Ascending aorta (tissue), 2 donors: Measurements from ENCODE around the gene HNRNPAB. TPM values are rescaled to one million over a fixed set of nuclear protein-coding genes. Genes with fewer than 3 reads are reported as not detected.

Experiments used
- DNase-seq, 2 donors: peaks; one replicate each; pipeline ENCODE4 v3.0.0-alpha.2; 2019; ENCODE audit warnings: low spot score in 2 of 2
- H3K27ac ChIP-seq, 2 donors: fragments of 200-600 bp; sonication (generic); one replicate each; pipeline ENCODE4 v1.5.1; 2016 to 2017; ENCODE audit warnings: mild to moderate bottlenecking in 1 of 2
- H3K27me3 ChIP-seq: fragments of 200-600 bp; sonication (generic); one replicate; pipeline ENCODE4 v1.5.1; 2017
- H3K36me3 ChIP-seq, 2 donors: fragments of 200-600 bp; sonication (generic); one replicate each; pipeline ENCODE4 v1.5.1; 2016
- H3K4me1 ChIP-seq, 2 donors: fragments of 200-600 bp; sonication (generic); one replicate each; pipeline ENCODE4 v1.5.1; 2016 to 2017; ENCODE audit warnings: mild to moderate bottlenecking in 1 of 2
- H3K4me3 ChIP-seq, 2 donors: fragments of 200-600 bp; sonication (generic); one replicate each; pipeline ENCODE4 v1.5.1; 2016 to 2017; ENCODE audit warnings: mild to moderate bottlenecking in 1 of 2
- H3K9me3 ChIP-seq, 2 donors: fragments of 200-600 bp; sonication (generic); one replicate each; pipeline ENCODE4 v1.5.1; 2016
- intact Hi-C: fragments of 100-400 bp; cut with DNase I; formaldehyde crosslinking; loops from one replicate; pipeline ENCODE4 v1.15.1; 2023
- total RNA-seq: library from RNA; depleted of rRNA; stranded (reverse); fragments of >200 nt; gene quantifications from one replicate; pipeline ENCODE4 v1.1.0, GENCODE V29; 2016
- TF ChIP-seq, protein P1 (sequence below), 3 experiments: fragments of 200-600 bp in 2 of 3; fragments of 450-650 bp in 1 of 3; sonication (generic) in 2 of 3; IDR thresholded peaks; one replicate each; pipeline ENCODE4 v1.5.1; 2016 to 2019; ENCODE audit warnings: antibody characterized with exemption in 3 of 3, mild to moderate bottlenecking in 1 of 3, moderate library complexity in 1 of 3

Gene HNRNPAB
- total RNA-seq, 1 donor from 2014 or later: 99.2 TPM

DNA sequence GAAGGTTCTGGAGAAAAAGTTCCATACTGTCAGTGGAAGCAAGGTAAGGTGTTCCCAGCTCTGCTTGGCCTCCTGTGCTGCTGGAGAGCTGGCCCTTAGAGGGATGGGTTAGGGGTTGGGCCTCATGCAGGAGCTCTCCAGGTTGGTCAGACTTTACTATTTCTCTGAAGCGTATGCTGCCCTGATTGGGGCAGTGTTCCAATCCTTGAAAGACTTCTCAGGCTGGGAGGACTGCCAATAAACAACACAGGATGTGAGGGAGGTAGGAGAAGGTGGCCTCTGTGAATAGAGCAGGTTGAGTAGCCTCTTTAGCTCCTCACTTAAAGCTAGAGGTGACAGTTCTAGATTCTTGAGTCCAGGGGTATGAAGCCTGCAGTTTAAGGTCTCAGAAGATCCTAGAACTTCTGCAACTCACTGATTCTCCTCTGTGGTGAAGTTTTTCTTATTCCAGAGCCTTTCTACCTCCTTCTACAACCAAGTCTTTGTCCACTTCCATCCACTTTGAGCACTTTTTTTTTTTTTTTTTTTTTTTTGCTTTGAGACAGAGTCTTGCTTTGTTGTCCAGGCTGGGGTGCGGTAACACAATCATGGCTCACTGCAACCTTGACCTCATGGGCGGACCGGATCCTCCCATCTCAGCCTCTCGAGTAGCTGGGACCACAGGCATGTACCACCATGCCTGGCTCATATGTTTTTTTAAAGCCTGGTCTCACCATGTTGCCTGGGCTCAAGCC, 3.0 kb downstream of the HNRNPAB start:
- TF ChIP-seq, protein P1, sequence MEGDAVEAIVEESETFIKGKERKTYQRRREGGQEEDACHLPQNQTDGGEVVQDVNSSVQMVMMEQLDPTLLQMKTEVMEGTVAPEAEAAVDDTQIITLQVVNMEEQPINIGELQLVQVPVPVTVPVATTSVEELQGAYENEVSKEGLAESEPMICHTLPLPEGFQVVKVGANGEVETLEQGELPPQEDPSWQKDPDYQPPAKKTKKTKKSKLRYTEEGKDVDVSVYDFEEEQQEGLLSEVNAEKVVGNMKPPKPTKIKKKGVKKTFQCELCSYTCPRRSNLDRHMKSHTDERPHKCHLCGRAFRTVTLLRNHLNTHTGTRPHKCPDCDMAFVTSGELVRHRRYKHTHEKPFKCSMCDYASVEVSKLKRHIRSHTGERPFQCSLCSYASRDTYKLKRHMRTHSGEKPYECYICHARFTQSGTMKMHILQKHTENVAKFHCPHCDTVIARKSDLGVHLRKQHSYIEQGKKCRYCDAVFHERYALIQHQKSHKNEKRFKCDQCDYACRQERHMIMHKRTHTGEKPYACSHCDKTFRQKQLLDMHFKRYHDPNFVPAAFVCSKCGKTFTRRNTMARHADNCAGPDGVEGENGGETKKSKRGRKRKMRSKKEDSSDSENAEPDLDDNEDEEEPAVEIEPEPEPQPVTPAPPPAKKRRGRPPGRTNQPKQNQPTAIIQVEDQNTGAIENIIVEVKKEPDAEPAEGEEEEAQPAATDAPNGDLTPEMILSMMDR (IDR thresholded peaks at IDR 0.05): no peak
- Histone ChIP-seq H3K27ac (no peak overlapping the region), H3K36me3 (peaks cover 56 to 58% of the 10 kb centered on the region in 2 donors), H3K4me1 (peaks cover 8 to 17% of the 10 kb centered on the region in 2 donors), H3K9me3 (no peaks in the 10 kb centered on the region), H3K27me3 (no peaks in the 10 kb centered on the region), H3K4me3 (peak overlapping the region in 1 of 2 donors; percentile 97)
- intact Hi-C loops: loop anchor here (10.0 kb wide), 2 partner anchors 783 to 1867 kb away; partner anchors contain the start of genes GRK6 and RNF130
- peak in 1 of 2 donors; percentile 62 for DNase-seq

DNA sequence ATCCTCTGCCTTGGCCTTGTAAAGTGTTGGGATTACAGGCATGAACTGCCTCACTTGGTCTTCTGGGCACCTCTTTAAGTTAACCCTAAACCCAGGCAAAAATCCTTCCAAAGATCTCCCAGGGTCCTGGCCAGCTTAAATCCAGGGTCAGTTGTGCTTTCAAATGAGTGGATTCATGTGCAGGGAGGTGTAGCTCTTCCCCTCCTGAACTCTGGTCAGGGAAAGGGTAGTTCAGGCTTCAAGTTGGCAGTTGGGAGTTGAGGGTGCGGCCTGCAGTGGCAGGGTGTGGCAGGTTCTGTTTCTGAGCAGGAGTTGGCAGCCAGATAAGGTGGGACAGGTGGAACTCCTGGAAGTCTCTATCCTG, 3.6 kb downstream of the HNRNPAB start:
- TF ChIP-seq, protein P1 (IDR thresholded peaks at IDR 0.05): no peak
- Histone ChIP-seq H3K36me3 (peaks cover 62 to 63% of the 10 kb centered on the region in 2 donors), H3K27ac (no peak overlapping the region), H3K27me3 (no peaks in the 10 kb centered on the region), H3K4me1 (peaks cover 8 to 17% of the 10 kb centered on the region in 2 donors), H3K9me3 (no peaks in the 10 kb centered on the region), H3K4me3 (no peak overlapping the region)
- intact Hi-C loops: loop anchor here (10.0 kb wide), 2 partner anchors 783 to 1867 kb away; partner anchors contain the start of genes GRK6 and RNF130
- DNase-seq: peak in 1 of 2 donors; percentile 44

DNA sequence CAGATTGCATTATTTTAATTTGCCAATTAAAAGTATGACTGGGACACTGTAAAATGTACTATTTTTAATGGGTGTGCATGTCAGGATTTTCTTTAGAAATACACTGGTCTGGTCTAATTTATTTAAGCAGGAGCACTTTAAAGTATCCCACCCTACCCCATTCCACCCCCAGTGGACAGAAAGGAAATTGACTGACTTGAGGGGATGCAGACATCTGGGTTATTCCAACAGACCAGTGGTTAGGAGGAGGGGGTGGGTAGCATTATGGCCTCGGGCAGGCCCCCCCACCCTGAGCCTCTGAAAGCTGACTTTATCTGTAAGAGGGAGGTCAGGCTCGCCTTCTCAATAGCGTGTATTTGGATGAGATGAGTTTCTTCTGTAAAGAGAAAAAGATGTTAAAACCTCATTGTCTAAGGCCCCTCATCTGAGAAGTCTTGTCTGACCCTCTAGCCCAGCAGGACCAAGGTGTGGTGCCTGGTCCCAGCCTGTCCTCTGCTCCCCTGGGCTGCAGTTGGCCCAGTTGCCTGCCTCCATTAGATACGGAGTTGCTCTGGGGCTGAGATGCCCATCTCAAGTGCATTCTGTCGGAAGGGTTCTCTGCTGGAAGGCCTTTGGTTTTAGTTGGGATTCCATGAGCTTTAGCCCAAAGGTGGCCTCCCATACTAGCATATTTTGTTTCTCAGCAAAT, 4.4 kb downstream of the HNRNPAB start:
- TF ChIP-seq, protein P1 (IDR thresholded peaks at IDR 0.05): no peak
- no peak overlapping the region for H3K4me3 ChIP-seq
- H3K27ac ChIP-seq: no peak overlapping the region
- H3K4me1 ChIP-seq: peaks cover 8 to 17% of the 10 kb centered on the region in 2 donors
- H3K36me3 ChIP-seq: peaks cover 69 to 71% of the 10 kb centered on the region in 2 donors
- intact Hi-C loops: loop anchor here (10.0 kb wide), 2 partner anchors 784 to 1866 kb away; partner anchors contain the start of genes GRK6 and RNF130
- no peaks in the 10 kb centered on the region for H3K27me3 ChIP-seq
- no peaks in the 10 kb centered on the region for H3K9me3 ChIP-seq
- DNase-seq: peak in 1 of 2 donors; percentile 38

DNA sequence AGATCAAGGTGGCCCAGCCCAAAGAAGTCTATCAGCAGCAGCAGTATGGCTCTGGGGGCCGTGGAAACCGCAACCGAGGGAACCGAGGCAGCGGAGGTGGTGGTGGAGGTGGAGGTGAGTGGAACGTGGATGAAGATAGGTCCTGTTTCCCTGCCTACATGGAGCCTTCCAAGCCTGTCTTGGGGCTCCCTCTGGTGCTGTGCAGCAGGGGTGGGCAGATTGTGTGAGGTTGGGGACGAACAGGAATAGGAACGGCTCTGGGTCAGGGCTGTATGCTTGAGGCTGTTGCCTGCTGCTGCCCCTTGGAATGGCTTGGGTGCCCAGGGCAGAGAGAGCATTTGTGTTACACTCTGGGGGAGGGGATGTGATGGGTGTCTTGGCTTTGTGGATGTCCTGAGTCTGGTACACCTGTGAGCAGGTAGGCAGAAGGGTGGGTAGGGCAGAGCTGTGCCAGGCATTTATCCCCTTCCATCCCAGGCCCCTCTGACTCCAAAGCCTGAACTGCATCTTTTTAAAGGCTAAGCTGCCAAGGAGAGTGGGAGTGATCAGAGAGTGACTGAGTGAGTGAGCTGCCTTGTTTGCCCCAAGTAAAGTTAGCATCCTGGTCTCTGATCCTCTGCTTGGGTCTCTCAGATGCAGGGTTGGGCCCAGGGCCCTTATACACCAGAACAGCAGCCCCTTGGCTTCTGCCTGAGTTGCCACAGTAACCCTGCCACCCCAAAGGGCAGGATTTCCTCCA, 5.2 kb downstream of the HNRNPAB start:
- peak in 1 of 2 donors; percentile 47 for DNase-seq
- H3K4me3 ChIP-seq: no peak overlapping the region
- H3K4me1 ChIP-seq: peaks cover 8 to 17% of the 10 kb centered on the region in 2 donors
- H3K9me3 ChIP-seq: no peaks in the 10 kb centered on the region
- intact Hi-C loops: loop anchor here (5.0 to 10.0 kb wide), 3 partner anchors 418 to 1865 kb away; partner anchors contain the start of genes CLK4, GRK6 and RNF130
- H3K36me3 ChIP-seq: peaks cover 77 to 79% of the 10 kb centered on the region in 2 donors
- no peaks in the 10 kb centered on the region for H3K27me3 ChIP-seq
- H3K27ac ChIP-seq: no peak overlapping the region
- TF ChIP-seq, protein P1 (IDR thresholded peaks at IDR 0.05): no peak

DNA sequence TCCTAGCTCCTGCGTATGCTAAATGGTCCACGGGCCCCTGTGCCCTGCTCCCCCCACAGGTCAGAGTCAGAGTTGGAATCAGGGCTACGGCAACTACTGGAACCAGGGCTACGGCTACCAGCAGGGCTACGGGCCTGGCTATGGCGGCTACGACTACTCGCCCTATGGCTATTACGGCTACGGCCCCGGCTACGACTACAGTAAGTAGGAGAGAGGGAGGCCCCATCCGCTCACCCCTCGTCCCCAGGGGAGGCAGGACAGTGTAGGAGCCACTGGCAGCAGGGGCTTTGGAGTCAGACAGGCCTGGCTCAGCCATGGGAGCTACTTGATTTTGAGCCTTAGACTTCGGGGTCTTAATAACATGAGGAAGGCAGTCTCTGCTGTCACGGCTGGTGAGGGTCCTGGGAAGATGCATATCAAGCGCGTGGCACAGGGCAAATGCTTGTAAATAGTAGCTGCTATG, 5.8 kb downstream of the HNRNPAB start:
- Histone ChIP-seq H3K9me3 (no peaks in the 10 kb centered on the region), H3K4me3 (no peak overlapping the region), H3K4me1 (peaks cover 8 to 17% of the 10 kb centered on the region in 2 donors), H3K27ac (no peak overlapping the region), H3K36me3 (peaks cover 83 to 85% of the 10 kb centered on the region in 2 donors), H3K27me3 (no peaks in the 10 kb centered on the region)
- DNase-seq: no peak
- intact Hi-C loops: loop anchor here (5.0 kb wide), 1 partner anchor 417 kb away; the partner anchor contains the start of gene CLK4
- TF ChIP-seq, protein P1 (IDR thresholded peaks at IDR 0.05): no peak
